Ovary (tissue), 3 donors: Measurements from ENCODE around the gene ERC1.

Experiments
- CTCF ChIP-seq, 3 donors: fragments of 450-650 bp in 2 of 3; fragments of 200-600 bp in 1 of 3; IDR thresholded peaks; one replicate each; pipeline versions ENCODE4 v1.5.1 to v1.8.0; 2016 to 2022; ENCODE audit warnings: antibody characterized with exemption in 3 of 3, mild to moderate bottlenecking in 1 of 3
- EP300 ChIP-seq: sonication (generic); formaldehyde crosslinking; IDR thresholded peaks from one replicate; pipeline ENCODE4 v1.6.1; 2017; ENCODE audit warnings: antibody characterized with exemption
- donor health status: DM: no; HTN: no; CAD: no.

DNA sequence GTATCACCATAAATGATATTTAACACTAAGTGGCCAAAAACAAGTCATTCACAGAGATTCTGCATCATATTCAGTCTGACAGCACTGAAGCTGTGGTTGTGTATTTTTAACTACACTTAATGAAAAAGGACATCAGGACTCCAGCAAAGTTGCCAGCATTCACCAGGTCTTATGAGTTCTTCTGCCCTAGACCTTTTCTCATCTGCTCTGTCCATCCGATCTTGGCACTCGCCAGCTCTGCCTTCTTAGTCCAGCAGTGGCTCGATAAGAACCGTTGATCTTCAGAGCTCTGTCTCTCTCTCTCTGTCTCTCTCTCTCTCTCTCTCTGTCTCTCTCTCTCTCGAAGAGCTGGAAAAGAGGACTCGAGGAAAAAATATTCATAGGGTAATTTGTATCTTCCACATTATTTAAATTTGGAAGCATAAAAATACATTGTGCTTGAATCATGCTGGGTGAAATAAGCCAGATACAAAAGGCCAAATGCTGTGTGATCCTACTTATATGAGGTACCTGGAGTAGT, 371.2 kb downstream of the ERC1 start:
- TF ChIP-seq EP300 (no peak), CTCF (IDR thresholded peaks at IDR 0.05) (no peak)
